H1 (cell line): Measurements from ENCODE around the gene EIF5A2. TPM values are rescaled to one million over a fixed set of nuclear protein-coding genes. Genes with fewer than 3 reads are reported as not detected.

Source experiments
- CTCF ChIA-PET: fragments of 300-600 bp; sonication (Branson Sonifier 250); formaldehyde crosslinking; loops from one replicate; lab custom pipeline; 2021; ENCODE audit not compliant: partially characterized antibody; lab: Charles Lee
- POLR2A ChIA-PET: fragments of 300-600 bp; sonication (Branson Sonifier 250); formaldehyde crosslinking; loops from one replicate; lab custom pipeline; 2021; ENCODE audit warnings: inconsistent platforms; ENCODE audit not compliant: partially characterized antibody; lab: Charles Lee
- DNase-seq, 2 experiments: peaks; one replicate each; pipeline versions ENCODE4 v3.0.0 to v3.0.0-alpha.2; 2010 to 2022; ENCODE audit warnings: low spot score in 2 of 2, low read depth in 1 of 2, mixed read lengths in 1 of 2
- FAIRE-seq: peaks from 2 replicates; lab custom pipeline; 2011; peaks lifted over from hg19 to GRCh38; lab: Jason Lieb, UNC
- H2AFZ ChIP-seq: 2 replicates; pipeline ENCODE4 v1.8.1; 2012; ENCODE audit warnings: low read length, inconsistent platforms
- H2AK5ac ChIP-seq: 2 replicates; pipeline ENCODE4 v1.6.1; 2013; ENCODE audit warnings: low read depth, low read length
- H2BK120ac ChIP-seq: replicated peaks from 2 replicates; pipeline ENCODE3; 2013; ENCODE audit warnings: low read depth, low read length, inconsistent platforms
- H2BK12ac ChIP-seq: 2 replicates; pipeline ENCODE4 v1.6.1; 2013; ENCODE audit warnings: low read depth, low read length
- H2BK15ac ChIP-seq: 2 replicates; pipeline ENCODE4 v1.6.1; 2013; ENCODE audit warnings: low read length
- H2BK20ac ChIP-seq: 2 replicates; pipeline ENCODE4 v1.6.1; 2013; ENCODE audit warnings: low read length
- H2BK5ac ChIP-seq: 2 replicates; pipeline ENCODE4 v1.6.1; 2013; ENCODE audit warnings: low read depth, low read length
- H3K14ac ChIP-seq: 2 replicates; pipeline ENCODE4 v1.6.1; 2013; ENCODE audit warnings: inconsistent platforms; ENCODE audit not compliant: insufficient read length
- H3K18ac ChIP-seq: 2 replicates; pipeline ENCODE4 v1.6.1; 2013; ENCODE audit warnings: low read length; ENCODE audit errors: extremely low read depth
- H3K23ac ChIP-seq: 2 replicates; pipeline ENCODE4 v1.6.1; 2013; ENCODE audit warnings: inconsistent platforms; ENCODE audit not compliant: insufficient read length
- H3K23me2 ChIP-seq: 2 replicates; pipeline ENCODE4 v1.6.1; 2013; ENCODE audit warnings: low read depth, low read length
- H3K27ac ChIP-seq: 2 replicates; pipeline ENCODE4 v1.6.1; 2011; ENCODE audit warnings: low read depth, low read length, inconsistent platforms
- H3K27me3 ChIP-seq, 4 experiments: replicated peaks in 1 of 4; 1 replicate in 1 of 4; 2 replicates in 3 of 4; pipeline versions ENCODE4 v1.6.1 to v1.8.1; 2011 to 2013; ENCODE audit warnings: low read length in 3 of 4, mild to moderate bottlenecking in 3 of 4, inconsistent platforms in 2 of 4, mixed read lengths in 2 of 4, moderate library complexity in 1 of 4; ENCODE audit not compliant: control insufficient read depth in 3 of 4, insufficient read depth in 3 of 4; ENCODE audit errors: extremely low read depth in 1 of 4
- H3K36me3 ChIP-seq, 4 experiments: 2 replicates each; pipeline versions ENCODE4 v1.6.1 to v1.8.1; 2011 to 2013; ENCODE audit warnings: mild to moderate bottlenecking in 4 of 4, low read length in 3 of 4, moderate library complexity in 2 of 4, control low read depth in 1 of 4, inconsistent platforms in 1 of 4; ENCODE audit not compliant: insufficient read depth in 4 of 4, control insufficient read depth in 2 of 4
- H3K4ac ChIP-seq: replicated peaks from 2 replicates; pipeline ENCODE3; 2013; ENCODE audit warnings: low read length, low read depth, mixed read lengths, inconsistent platforms; ENCODE audit not compliant: insufficient read length
- H3K4me1 ChIP-seq, 4 experiments: replicated peaks in 1 of 4; 1 replicate in 1 of 4; 2 replicates in 3 of 4; pipeline versions ENCODE4 v1.6.1 to v1.8.1; 2011 to 2013; ENCODE audit warnings: low read length in 3 of 4, inconsistent platforms in 2 of 4, mixed read lengths in 1 of 4; ENCODE audit not compliant: insufficient read depth in 4 of 4, control insufficient read depth in 3 of 4
- H3K4me2 ChIP-seq, 2 experiments: 2 replicates each; pipeline versions ENCODE4 v1.6.1 to v1.8.1; 2011 to 2013; ENCODE audit warnings: low read depth in 2 of 2, low read length in 2 of 2, control low read depth in 1 of 2, inconsistent platforms in 1 of 2, mild to moderate bottlenecking in 1 of 2; ENCODE audit not compliant: insufficient read depth in 1 of 2
- H3K4me3 ChIP-seq, 4 experiments: fragments of 200-600, 300-600 bp in 1 of 4; sonication (generic), shearing (Covaris generic), sonication (Bioruptor Twin) in 1 of 4; 2 replicates each; pipeline versions ENCODE4 v1.5.1 to v1.8.1; 2011 to 2016; ENCODE audit warnings: low read length in 4 of 4, low read depth in 3 of 4, control low read depth in 2 of 4, inconsistent platforms in 2 of 4, mild to moderate bottlenecking in 2 of 4, mixed read lengths in 1 of 4, moderate library complexity in 1 of 4; ENCODE audit not compliant: insufficient read depth in 2 of 4; ENCODE audit errors: extremely low read depth in 1 of 4
- H3K56ac ChIP-seq: replicated peaks from 2 replicates; pipeline ENCODE3; 2013; ENCODE audit warnings: low read depth, mild to moderate bottlenecking, mixed read lengths, low read length, inconsistent platforms; ENCODE audit not compliant: insufficient read length
- H3K79me1 ChIP-seq: 2 replicates; pipeline ENCODE4 v1.6.1; 2013; ENCODE audit warnings: low read depth, low read length, control low read depth
- H3K79me2 ChIP-seq, 2 experiments: 2 replicates each; pipeline versions ENCODE4 v1.6.1 to v1.8.1; 2012 to 2013; ENCODE audit warnings: low read length in 2 of 2, mild to moderate bottlenecking in 2 of 2, inconsistent platforms in 1 of 2; ENCODE audit not compliant: insufficient read depth in 2 of 2, control insufficient read depth in 1 of 2
- H3K9ac ChIP-seq, 4 experiments: replicated peaks in 1 of 4; 1 replicate in 1 of 4; 2 replicates in 3 of 4; pipeline versions ENCODE4 v1.6.1 to v1.8.1; 2011 to 2013; ENCODE audit warnings: low read depth in 3 of 4, low read length in 3 of 4, control low read depth in 2 of 4, mild to moderate bottlenecking in 2 of 4, moderate library complexity in 2 of 4, inconsistent platforms in 1 of 4; ENCODE audit errors: extremely low read depth in 1 of 4
- H3K9me3 ChIP-seq, 2 experiments: 2 replicates each; pipeline versions ENCODE4 v1.6.1 to v1.8.1; 2012 to 2013; ENCODE audit warnings: mild to moderate bottlenecking in 2 of 2, moderate library complexity in 2 of 2, control low read depth in 1 of 2, inconsistent platforms in 1 of 2, low read depth in 1 of 2, low read length in 1 of 2, mixed read lengths in 1 of 2; ENCODE audit not compliant: insufficient read depth in 2 of 2
- H4K20me1 ChIP-seq, 2 experiments: replicated peaks in 1 of 2; 2 replicates each; pipeline versions ENCODE3 to v1.8.1; 2011 to 2013; ENCODE audit warnings: inconsistent platforms in 2 of 2, low read length in 2 of 2, mild to moderate bottlenecking in 1 of 2; ENCODE audit not compliant: insufficient read depth in 2 of 2, control insufficient read depth in 1 of 2
- H4K5ac ChIP-seq: 2 replicates; pipeline ENCODE4 v1.6.1; 2013; ENCODE audit warnings: low read length, low read depth, mixed read lengths, inconsistent platforms; ENCODE audit not compliant: insufficient read length
- H4K8ac ChIP-seq: 2 replicates; pipeline ENCODE4 v1.8.0; 2013; ENCODE audit warnings: mild to moderate bottlenecking, moderate library complexity, low read length, inconsistent platforms; ENCODE audit not compliant: insufficient read depth; ENCODE audit errors: extremely low read depth
- H4K91ac ChIP-seq: replicated peaks from 2 replicates; pipeline ENCODE3; 2013; ENCODE audit warnings: low read length, mixed read lengths, inconsistent platforms; ENCODE audit not compliant: insufficient read length
- ATF2 ChIP-seq: IDR thresholded peaks from 2 replicates; pipeline ENCODE4 v1.6.1; 2012; ENCODE audit warnings: low read length, inconsistent platforms
- CHD2 ChIP-seq: IDR thresholded peaks from 2 replicates; pipeline ENCODE4 v1.6.1; 2012; ENCODE audit warnings: low read length, improper control_type of control experiment
- EGR1 ChIP-seq: IDR thresholded peaks from 2 replicates; pipeline ENCODE4 v1.6.1; 2011; ENCODE audit warnings: low read depth, low read length, borderline replicate concordance
- KDM1A ChIP-seq: fragments of 200-600, 300-600 bp; sonication (generic); IDR thresholded peaks from 2 replicates; pipeline ENCODE4 v1.7.1; 2016; ENCODE audit warnings: mild to moderate bottlenecking, low read length, borderline replicate concordance
- KDM4A ChIP-seq: IDR thresholded peaks from one replicate; pipeline ENCODE4 v1.7.1; 2012; ENCODE audit warnings: low read depth, mild to moderate bottlenecking, moderate library complexity, low read length, inconsistent platforms; ENCODE audit not compliant: severe bottlenecking
- SRF ChIP-seq: IDR thresholded peaks from 2 replicates; pipeline ENCODE4 v1.6.1; 2011; ENCODE audit warnings: mild to moderate bottlenecking, low read depth, low read length, moderate library complexity
- TAF1 ChIP-seq: IDR thresholded peaks from 2 replicates; pipeline ENCODE4 v1.6.1; 2011; ENCODE audit warnings: mild to moderate bottlenecking, low read depth, low read length
- WGBS, 2 experiments: shearing (Covaris generic) in 1 of 2; methylation state at CpG; one replicate each; pipeline versions ENCODE4 v1.1.6 to v1.1.7; 2013 to 2015; ENCODE audit warnings: low lambda C conversion rate in 2 of 2, mixed read lengths in 2 of 2, inconsistent platforms in 1 of 2, low coverage in 1 of 2, missing lambda C conversion rate in 1 of 2; ENCODE audit not compliant: insufficient replicate concordance in 2 of 2, insufficient coverage in 1 of 2, insufficient read length in 1 of 2; ENCODE audit errors: extremely low coverage in 1 of 2, missing lambda C conversion rate in 1 of 2; 5-methylcytosine and 5-hydroxymethylcytosine counted together
- polyA plus RNA-seq, 7 experiments: library from polyadenylated mRNA; depleted of rRNA in 3 of 7; stranded (reverse) in 5 of 7; unstranded in 2 of 7; fragments of >200 nt in 5 of 7; fragments of 200-250 nt in 2 of 7; gene quantifications; 1 replicate in 5 of 7; 2 replicates in 1 of 7; 4 replicates in 1 of 7; pipeline versions ENCODE4 v1.2.1 to v1.2.3, GENCODE V29; 2011 to 2013; ENCODE audit warnings: missing spikeins in 2 of 7, mixed read lengths in 2 of 7
- total RNA-seq: library from RNA; stranded (reverse); fragmentation: NEBNext Ultra II Directional; extraction: Animal tissue kit (Norgen Biotek cat#: 25700); gene quantifications from 2 replicates; pipeline ENCODE4 v1.2.1, GENCODE V29; 2021

EIF5A2 gene
- total and polyA plus RNA-seq, 2 of the 8 experiments (the other 6 are each of a cell fraction or from before 2014, with no cell fraction given), result 1.5 to 15.0 TPM

GRCh38 chr3:170865209-170866094, 43.0 kb downstream of the EIF5A2 start:
- no peak for DNase-seq
- Histone ChIP-seq H3K14ac (no peak overlapping the region), H2BK120ac (no peak overlapping the region), H3K27me3 (no peaks in the 10 kb centered on the region), H3K9me3 (no peaks in the 10 kb centered on the region), H3K18ac (no peak overlapping the region), H3K4me3 (no peak overlapping the region), H4K8ac (no peak overlapping the region), H3K4ac (no peak overlapping the region), H3K27ac (no peak overlapping the region), H2BK15ac (no peak overlapping the region), H4K20me1 (peaks cover 2 to 5% of the 10 kb centered on the region in 2 experiments), H2AK5ac (no peak overlapping the region), H2BK20ac (no peak overlapping the region), H4K91ac (no peak overlapping the region), H3K23ac (no peak overlapping the region), H2AFZ (no peak overlapping the region), H3K79me2 (peaks cover 5 to 25% of the 10 kb centered on the region in 2 experiments; a peak in 3 of 4 replicates), H3K79me1 (no peaks in the 10 kb centered on the region), H3K23me2 (no peaks in the 10 kb centered on the region), H4K5ac (no peak overlapping the region), H3K36me3 (peaks cover 6 to 36% (median 22%) of the 10 kb centered on the region in 4 experiments), H3K4me2 (no peak overlapping the region), H3K4me1 (peaks cover 0 to 4% (median 1%) of the 10 kb centered on the region in 4 experiments; a peak in 5 of 7 replicates), H3K56ac (no peak overlapping the region), H2BK5ac (no peak overlapping the region), H2BK12ac (no peak overlapping the region), H3K9ac (no peak overlapping the region)
- CTCF ChIA-PET, result interaction anchor here (0.9 to 2.4 kb wide), 3 partner anchors 16 to 587 kb away, joined by 3 to 11 read pairs (median 9); no protein-coding TSS in a partner anchor
- WGBS, 2 experiments, result 89% methylated on average over 10 of the region's 10 CpGs; no CpG with 5 or more reads in 1 of the 2 experiments
- no peak for FAIRE-seq
- POLR2A ChIA-PET, result interaction anchor here (0.7 to 3.0 kb wide), 13 partner anchors 9 to 54 kb away, joined by 3 to 31 read pairs (median 6); partner anchors contain the start of gene EIF5A2
- TF ChIP-seq KDM4A, result no peak
- no peak for TF ChIP-seq EGR1
- TF ChIP-seq SRF, result no peak
- TF ChIP-seq KDM1A, result no peak
- 0 out of 2 replicates have a peak, but pooled peaks have one; percentile 29 for TF ChIP-seq TAF1
- TF ChIP-seq ATF2, result 0 out of 2 replicates have a peak, but pooled peaks have one; percentile 9
- peak; percentile 9; the same call in 1 of the 2 replicates for TF ChIP-seq CHD2
